K562 (cell line): ENCODE measurements around the gene OSTF1. TPM values are rescaled to one million over a fixed set of nuclear protein-coding genes. Genes with fewer than 3 reads are reported as not detected.

Experiments used
- ATAC-seq: fragments of 200-7000 bp; cut with Tn5 transposase; 3 replicates; pipeline ENCODE4 v1.9.1; 2020; ENCODE audit warnings: moderate library complexity
- BruUV-seq: library from RNA; stranded (reverse); fragments of 400-500 nt; replicated peaks from 2 replicates; lab custom pipeline; 2021; lab: Mats Ljungman, UMichigan
- CTCF ChIA-PET: fragments of 300-600 bp; formaldehyde crosslinking; extraction: SDS; loops from one replicate; lab custom pipeline; 2021; ENCODE audit warnings: low intra/inter-chr PET ratio; lab: Yijun Ruan, JAX
- POLR2A ChIA-PET: fragments of 300-600, 350-650 bp; sonication (Branson Sonifier 250); formaldehyde crosslinking; extraction: SDS; loops from one replicate; lab custom pipeline; 2021; ENCODE audit warnings: antibody characterized with exemption, inconsistent platforms; lab: Yijun Ruan, JAX
- DNase-seq, 4 experiments: peaks; one replicate each; pipeline versions ENCODE4 v3.0.0 to v3.0.0-alpha.2; 2011 to 2018; ENCODE audit warnings: low spot score in 3 of 4, mixed read lengths in 3 of 4; ENCODE audit errors: extremely low read depth in 1 of 4
- FAIRE-seq: peaks from 2 replicates; lab custom pipeline; 2011; peaks lifted over from hg19 to GRCh38; lab: Jason Lieb, UNC
- H2AFZ ChIP-seq: 2 replicates; pipeline ENCODE4 v1.6.0; 2011; ENCODE audit warnings: low read depth, low read length, control low read depth, inconsistent platforms
- H3K27ac ChIP-seq: fragments of 200-600 bp; 3 replicates; pipeline ENCODE4 v1.8.0; 2011; ENCODE audit warnings: low read depth, mild to moderate bottlenecking, control low read depth, inconsistent platforms, low read length, moderate library complexity, mixed read lengths; ENCODE audit errors: extremely low read depth
- H3K27me3 ChIP-seq, 2 experiments: fragments of 300-600 bp in 1 of 2; 2 replicates in 1 of 2; 3 replicates in 1 of 2; pipeline versions ENCODE4 v1.6.0 to v1.8.0; 2011; ENCODE audit warnings: inconsistent platforms in 2 of 2, low read length in 2 of 2, mild to moderate bottlenecking in 1 of 2, mixed read lengths in 1 of 2, moderate library complexity in 1 of 2; ENCODE audit not compliant: control insufficient read depth in 2 of 2, insufficient read depth in 2 of 2
- H3K36me3 ChIP-seq: fragments of 300-600 bp; 3 replicates; pipeline ENCODE4 v1.8.0; 2011; ENCODE audit warnings: mild to moderate bottlenecking, low read length, inconsistent platforms; ENCODE audit not compliant: control insufficient read depth, insufficient read depth
- H3K4me1 ChIP-seq, 2 experiments: fragments of 200-600 bp in 1 of 2; replicated peaks in 1 of 2; 2 replicates in 1 of 2; 3 replicates in 1 of 2; pipeline versions ENCODE4 v1.5.1 to v1.8.0; 2011; ENCODE audit warnings: inconsistent platforms in 2 of 2, low read length in 2 of 2, mild to moderate bottlenecking in 1 of 2, mixed read lengths in 1 of 2, moderate library complexity in 1 of 2; ENCODE audit not compliant: control insufficient read depth in 2 of 2, insufficient read depth in 2 of 2
- H3K4me2 ChIP-seq: 2 replicates; pipeline ENCODE4 v1.6.1; 2011; ENCODE audit warnings: low read length, control low read depth, inconsistent platforms, mixed read lengths; ENCODE audit not compliant: insufficient read depth
- H3K4me3 ChIP-seq: fragments of 200-600 bp; sonication (generic), shearing (Covaris generic); 2 replicates; pipeline ENCODE4 v1.5.1; 2016; ENCODE audit warnings: control low read depth, inconsistent platforms
- H3K79me2 ChIP-seq: fragments of 200-600 bp; 3 replicates; pipeline ENCODE4 v1.8.0; 2011; ENCODE audit warnings: low read length, inconsistent platforms; ENCODE audit not compliant: control insufficient read depth, insufficient read depth
- H3K9ac ChIP-seq, 2 experiments: 2 replicates each; pipeline versions ENCODE4 v1.6.0 to v1.6.1; 2011; ENCODE audit warnings: low read depth in 2 of 2, low read length in 2 of 2, control low read depth in 1 of 2, inconsistent platforms in 1 of 2, mild to moderate bottlenecking in 1 of 2, mixed read lengths in 1 of 2; ENCODE audit not compliant: insufficient read depth in 1 of 2
- H3K9me1 ChIP-seq: one replicate; pipeline ENCODE4 v1.6.0; 2011; ENCODE audit warnings: inconsistent platforms, mild to moderate bottlenecking, low read length, moderate library complexity; ENCODE audit not compliant: control insufficient read depth, insufficient read depth
- H3K9me3 ChIP-seq: replicated peaks from 2 replicates; pipeline ENCODE4 v1.5.1; 2011; ENCODE audit warnings: low read depth, low read length, inconsistent platforms; ENCODE audit not compliant: control insufficient read depth, insufficient read depth
- H4K20me1 ChIP-seq: replicated peaks from 2 replicates; pipeline ENCODE4 v1.6.1; 2011; ENCODE audit warnings: low read length, inconsistent platforms, mixed read lengths; ENCODE audit not compliant: control insufficient read depth, insufficient read depth
- CEBPB ChIP-seq: fragments of 450-650 bp; IDR thresholded peaks from 2 replicates; pipeline ENCODE4 v1.6.1; 2016; ENCODE audit warnings: missing genetic modification characterization, missing compliant biosample characterization
- CREBBP ChIP-seq: IDR thresholded peaks from one replicate; pipeline ENCODE4 v1.6.1; 2012; ENCODE audit warnings: low read depth, mild to moderate bottlenecking, control low read depth, inconsistent platforms, low read length
- ELF2 ChIP-seq: fragments of 250-450 bp; sonication (Bioruptor Pico); IDR thresholded peaks from 2 replicates; pipeline ENCODE4 v1.5.0; 2021; ENCODE audit warnings: mild to moderate bottlenecking
- FOXK1 ChIP-seq: sonication (generic); formaldehyde crosslinking; IDR thresholded peaks from 2 replicates; pipeline ENCODE4 v1.8.0; 2022; ENCODE audit warnings: missing genetic modification reagents, mild to moderate bottlenecking, borderline replicate concordance
- FUS ChIP-seq: fragments of 200-400 bp; formaldehyde crosslinking; optimal IDR thresholded peaks from 2 replicates; pipeline ENCODE3; 2017; ENCODE audit warnings: low read depth, low read length
- HIVEP1 ChIP-seq: fragments of 250-450 bp; sonication (Bioruptor Pico); IDR thresholded peaks from 2 replicates; pipeline ENCODE4 v1.4.0; 2020; ENCODE audit warnings: mild to moderate bottlenecking
- PHF8 ChIP-seq: fragments of 200-600 bp; sonication (generic); IDR thresholded peaks from 2 replicates; pipeline ENCODE4 v1.6.1; 2012; ENCODE audit warnings: mixed run types, mild to moderate bottlenecking, inconsistent platforms, low read length, moderate library complexity, borderline replicate concordance
- POLR2B ChIP-seq: fragments of 450-650 bp; IDR thresholded peaks from 2 replicates; pipeline ENCODE4 v1.6.1; 2018; ENCODE audit warnings: low read depth; ENCODE audit not compliant: partially characterized antibody
- PTRF ChIP-seq: fragments of 450-650 bp; IDR thresholded peaks from 2 replicates; pipeline ENCODE4 v1.6.1; 2016; ENCODE audit warnings: mild to moderate bottlenecking, missing genetic modification characterization, missing compliant biosample characterization
- SLC30A9 ChIP-seq: fragments of 250-450 bp; sonication (Bioruptor Pico); IDR thresholded peaks from 2 replicates; pipeline ENCODE4 v1.8.0; 2022; ENCODE audit warnings: mild to moderate bottlenecking, moderate library complexity
- SMAD4 ChIP-seq: fragments of 250-450 bp; sonication (Bioruptor Pico); conservative IDR thresholded peaks from 2 replicates; pipeline ENCODE4 v1.8.0; 2021; ENCODE audit warnings: inconsistent platforms, mild to moderate bottlenecking, moderate library complexity
- TAF15 ChIP-seq: fragments of 200-400 bp; formaldehyde crosslinking; IDR thresholded peaks from 2 replicates; pipeline ENCODE4 v1.6.1; 2017; ENCODE audit warnings: mild to moderate bottlenecking, low read depth, low read length, moderate library complexity
- ZFX ChIP-seq: sonication (generic); formaldehyde crosslinking; IDR thresholded peaks from 2 replicates; pipeline ENCODE4 v1.8.0; 2022; ENCODE audit warnings: mild to moderate bottlenecking, missing genetic modification reagents, moderate library complexity
- WGBS: fragments of 100-300 bp; shearing (Covaris generic); methylation state at CpG from one replicate; pipeline ENCODE4 v1.1.6; 2016; ENCODE audit warnings: low coverage, mixed read lengths; ENCODE audit not compliant: insufficient coverage; ENCODE audit errors: missing lambda C conversion rate; 5-methylcytosine and 5-hydroxymethylcytosine counted together
- in situ Hi-C: fragments of 300-500 bp; cut with MboI; formaldehyde crosslinking; loops from 4 replicates; pipeline ENCODE4 v1.15.0; 2018; ENCODE audit warnings: inconsistent platforms, mixed read lengths
- intact Hi-C: fragments of 100-400 bp; cut with micrococcal nuclease; formaldehyde crosslinking; loops from 2 replicates; pipeline ENCODE4 v1.14.2; 2022
- polyA plus RNA-seq, 8 experiments: library from polyadenylated mRNA; depleted of rRNA in 4 of 8; stranded (reverse) in 5 of 8; unstranded in 3 of 8; fragments of >200 nt; fragmentation: Nextera tagmentation in 2 of 8; fragmentation: Illumina TruSeq in 1 of 8; extraction: Ambion mirVana in 2 of 8; extraction: Trizol in 1 of 8; gene quantifications; 2 replicates each; pipeline versions ENCODE4 v1.2.1 to v1.2.3, GENCODE V29; 2011 to 2014; ENCODE audit warnings: inconsistent platforms in 1 of 8, missing spikeins in 1 of 8
- total RNA-seq, 7 experiments: library from RNA; depleted of rRNA in 6 of 7; stranded (reverse); fragments of >200 nt in 6 of 7; fragmentation: Illumina TruSeq in 2 of 7; extraction: Trizol in 2 of 7; gene quantifications; 2 replicates each; pipeline versions ENCODE4 v1.2.1 to v1.2.3, GENCODE V29; 2011 to 2021; ENCODE audit warnings: low replicate concordance in 1 of 7
- TF ChIP-seq, protein P1 (sequence below), 2 experiments: fragments of 450-650 bp; IDR thresholded peaks; 2 replicates each; pipeline ENCODE4 v1.6.1; 2016
- TF ChIP-seq, protein P2 (sequence below): fragments of 250-450 bp; sonication (Bioruptor Pico); IDR thresholded peaks from 2 replicates; pipeline ENCODE4 v1.4.0; 2020

Gene OSTF1
- total and polyA plus RNA-seq, 9 of the 15 experiments (the other 6 are each of a cell fraction or from before 2014, with no cell fraction given) = 15.0 to 37.3 (median 23.0) TPM

DNA sequence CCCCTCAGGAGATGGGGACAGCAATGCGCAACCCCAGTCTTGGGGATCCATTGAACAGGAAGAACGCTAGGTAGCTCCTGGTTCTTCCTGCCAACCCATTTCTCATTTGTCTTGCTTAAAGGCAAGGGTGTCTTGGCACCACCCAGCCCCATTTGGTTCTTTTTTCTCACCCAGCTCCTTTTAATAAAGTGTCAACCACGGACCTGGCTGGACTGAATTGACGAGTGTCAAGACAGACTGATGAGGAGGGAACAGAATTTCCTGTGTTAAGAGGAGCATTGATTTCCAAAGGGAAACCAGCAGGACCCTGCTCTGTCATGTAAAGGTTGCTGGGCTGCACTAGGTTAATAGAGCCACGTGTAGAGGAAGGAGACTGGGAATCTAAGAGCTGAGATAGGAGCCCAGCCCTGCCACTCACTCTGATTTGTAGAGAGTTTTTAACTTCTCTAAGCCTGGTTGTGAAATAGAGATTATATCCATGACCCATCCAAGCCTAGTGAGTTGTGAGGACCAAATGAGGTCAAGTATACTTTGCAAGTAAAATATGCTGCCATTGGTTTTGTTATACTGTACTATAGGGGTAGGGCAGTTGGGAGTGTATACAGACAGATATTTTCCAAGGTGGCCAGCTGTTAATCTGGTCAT, 33.7 kb downstream of the OSTF1 start:
- BruUV-seq = no TSS peak
- no peaks in the 10 kb centered on the region for H3K9me3 ChIP-seq
- in situ Hi-C loops (no loop called here), intact Hi-C loops (no loop called here)
- TF ChIP-seq, protein P1, sequence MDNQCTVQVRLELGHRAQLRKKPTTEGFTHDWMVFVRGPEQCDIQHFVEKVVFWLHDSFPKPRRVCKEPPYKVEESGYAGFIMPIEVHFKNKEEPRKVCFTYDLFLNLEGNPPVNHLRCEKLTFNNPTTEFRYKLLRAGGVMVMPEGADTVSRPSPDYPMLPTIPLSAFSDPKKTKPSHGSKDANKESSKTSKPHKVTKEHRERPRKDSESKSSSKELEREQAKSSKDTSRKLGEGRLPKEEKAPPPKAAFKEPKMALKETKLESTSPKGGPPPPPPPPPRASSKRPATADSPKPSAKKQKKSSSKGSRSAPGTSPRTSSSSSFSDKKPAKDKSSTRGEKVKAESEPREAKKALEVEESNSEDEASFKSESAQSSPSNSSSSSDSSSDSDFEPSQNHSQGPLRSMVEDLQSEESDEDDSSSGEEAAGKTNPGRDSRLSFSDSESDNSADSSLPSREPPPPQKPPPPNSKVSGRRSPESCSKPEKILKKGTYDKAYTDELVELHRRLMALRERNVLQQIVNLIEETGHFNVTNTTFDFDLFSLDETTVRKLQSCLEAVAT (IDR thresholded peaks at IDR 0.05) = no peak
- TF ChIP-seq, protein P2, sequence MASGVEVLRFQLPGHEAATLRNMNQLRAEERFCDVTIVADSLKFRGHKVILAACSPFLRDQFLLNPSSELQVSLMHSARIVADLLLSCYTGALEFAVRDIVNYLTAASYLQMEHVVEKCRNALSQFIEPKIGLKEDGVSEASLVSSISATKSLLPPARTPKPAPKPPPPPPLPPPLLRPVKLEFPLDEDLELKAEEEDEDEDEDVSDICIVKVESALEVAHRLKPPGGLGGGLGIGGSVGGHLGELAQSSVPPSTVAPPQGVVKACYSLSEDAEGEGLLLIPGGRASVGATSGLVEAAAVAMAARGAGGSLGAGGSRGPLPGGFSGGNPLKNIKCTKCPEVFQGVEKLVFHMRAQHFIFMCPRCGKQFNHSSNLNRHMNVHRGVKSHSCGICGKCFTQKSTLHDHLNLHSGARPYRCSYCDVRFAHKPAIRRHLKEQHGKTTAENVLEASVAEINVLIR (CRISPR knock-in tag) = no peak
- no peak for TF ChIP-seq FOXK1 (CRISPR knock-in tag)
- no peak for TF ChIP-seq TAF15
- no peak for TF ChIP-seq ELF2 (CRISPR knock-in tag)
- TF ChIP-seq POLR2B = no peak
- no peak for TF ChIP-seq PHF8
- TF ChIP-seq SMAD4 (CRISPR knock-in tag) = no peak
- no peak for TF ChIP-seq FUS
- no peak for TF ChIP-seq PTRF (tag)
- TF ChIP-seq ZFX (CRISPR knock-in tag) = no peak
- TF ChIP-seq CREBBP = no peak
- no peak for TF ChIP-seq HIVEP1 (CRISPR knock-in tag)
- TF ChIP-seq SLC30A9 (CRISPR knock-in tag) = no peak
- TF ChIP-seq CEBPB = no peak
- H3K27ac ChIP-seq = no peak overlapping the region
- H3K79me2 ChIP-seq = no peaks in the 10 kb centered on the region
- H3K27me3 ChIP-seq = no peaks in the 10 kb centered on the region
- FAIRE-seq (no peak), DNase-seq (no peak), ATAC-seq (no peak)
- CTCF ChIA-PET = no interaction called here
- H3K4me1 ChIP-seq = peaks cover 0 to 7% of the 10 kb centered on the region in 2 experiments; a peak in 2 of 5 replicates
- no peaks in the 10 kb centered on the region for H3K36me3 ChIP-seq
- no peak overlapping the region for H3K9ac ChIP-seq
- no peaks in the 10 kb centered on the region for H4K20me1 ChIP-seq
- H3K9me1 ChIP-seq = no peaks in the 10 kb centered on the region
- no peak overlapping the region for H3K4me2 ChIP-seq
- H2AFZ ChIP-seq = no peak overlapping the region
- WGBS = 62% methylated on average over 4 of the region's 5 CpGs
- POLR2A ChIA-PET = no interaction called here
- no peak overlapping the region for H3K4me3 ChIP-seq
